HG02571 (cell line): Measurements from ENCODE around the gene GPA33.

Experiments
- ATAC-seq: cut with Tn5 transposase; IDR thresholded peaks from one replicate; pipeline ENCODE4 v1.9.1; 2021; ENCODE audit warnings: mild to moderate bottlenecking, moderate library complexity; ENCODE audit not compliant: unreplicated experiment

The GPA33 gene

DNA sequence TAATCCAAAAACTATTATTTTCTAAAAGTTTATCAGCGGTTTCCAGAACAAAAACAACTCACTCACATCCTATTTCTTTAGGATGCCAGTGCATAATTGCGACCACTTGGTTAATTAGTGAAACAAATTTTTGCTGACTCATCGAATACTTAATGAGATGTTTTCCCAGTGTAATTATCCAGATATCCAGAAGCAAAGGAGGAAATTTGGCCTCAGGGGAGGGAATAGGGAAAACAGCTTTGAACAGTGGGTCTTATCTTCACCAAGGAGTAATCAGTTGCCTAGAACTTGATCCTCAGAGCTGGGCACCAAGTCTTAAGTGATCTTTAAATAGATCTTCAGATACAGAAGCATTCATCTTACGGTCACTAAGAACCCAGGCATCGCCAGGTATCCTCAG, 28.0 kb upstream of the GPA33 start:
- ATAC-seq = no peak

DNA sequence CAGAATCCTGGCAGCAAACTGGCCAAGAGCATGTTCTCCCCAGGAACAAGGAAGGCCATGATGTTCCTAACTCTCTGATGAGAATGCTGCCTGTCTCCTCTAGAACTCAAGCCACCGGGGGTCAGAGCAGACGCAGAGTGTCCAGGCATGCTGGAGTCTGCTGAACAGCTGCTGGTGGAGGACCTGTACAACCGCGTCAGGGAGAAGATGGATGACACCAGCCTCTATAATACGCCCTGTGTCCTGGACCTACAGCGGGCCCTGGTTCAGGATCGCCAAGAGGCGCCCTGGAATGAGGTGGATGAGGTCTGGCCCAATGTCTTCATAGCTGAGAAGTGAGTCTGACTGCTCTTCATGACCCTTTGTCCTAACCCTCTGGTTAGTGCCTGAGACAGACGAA, 27.0 kb upstream of the GPA33 start:
- ATAC-seq = no peak

DNA sequence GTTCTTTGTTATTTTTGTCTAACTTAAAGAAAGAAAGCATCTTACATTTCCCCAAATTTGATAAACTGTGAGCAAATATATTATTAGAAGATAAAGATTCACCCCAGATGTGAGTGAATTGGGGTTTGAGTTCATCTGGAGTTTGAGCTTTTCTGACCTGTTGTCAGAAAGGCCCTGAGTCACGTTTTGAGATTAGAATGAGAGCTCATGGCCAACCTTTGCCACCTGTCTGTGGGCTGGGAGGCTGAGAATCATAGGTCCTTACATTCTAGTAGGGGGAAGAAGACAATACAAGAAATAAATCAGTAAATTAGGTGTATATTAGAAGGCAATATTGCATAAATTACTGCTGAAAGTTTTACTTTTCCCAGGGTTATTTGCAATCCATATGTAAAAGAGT, 26.0 kb upstream of the GPA33 start:
- ATAC-seq = no peak

DNA sequence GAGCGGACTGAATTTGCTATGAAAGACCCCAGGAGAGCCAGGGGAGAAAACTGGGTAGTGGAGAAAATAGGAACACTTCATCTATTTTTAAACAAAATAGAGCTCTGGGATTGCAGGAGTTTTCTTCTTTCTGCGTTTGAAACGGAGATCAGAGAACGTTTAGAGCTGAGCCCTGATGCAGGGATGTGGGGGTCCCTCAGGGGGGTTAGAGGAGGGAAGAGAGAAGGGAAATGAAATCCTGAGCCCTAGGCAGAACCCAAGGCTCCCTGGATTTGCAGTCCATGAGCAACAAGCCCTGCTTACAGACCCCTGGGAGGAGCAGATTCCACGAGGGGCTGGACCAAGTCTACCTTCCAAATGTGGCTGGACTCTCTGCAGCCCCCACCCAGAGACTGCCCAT, 25.5 kb upstream of the GPA33 start:
- ATAC-seq = no peak

DNA sequence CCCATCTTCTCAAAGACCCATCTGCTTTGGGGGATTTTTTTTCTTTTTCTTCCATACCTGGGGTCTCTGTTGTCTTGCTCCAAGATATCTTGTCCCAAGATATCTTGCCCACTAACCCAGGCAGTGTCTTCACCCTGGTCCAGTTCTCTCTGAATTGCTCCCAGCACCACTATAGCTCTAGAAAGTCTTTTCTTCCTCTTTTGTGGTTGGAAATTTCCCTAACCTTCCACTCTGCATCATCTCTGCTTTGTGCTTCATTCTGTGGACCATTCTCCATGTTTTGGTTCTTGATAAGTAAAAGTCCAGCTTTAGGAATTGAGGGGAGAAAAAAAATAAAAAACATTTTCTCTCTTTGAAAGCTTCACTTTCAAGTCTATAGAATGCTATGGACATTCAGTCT, 24.5 kb upstream of the GPA33 start:
- ATAC-seq = no peak

DNA sequence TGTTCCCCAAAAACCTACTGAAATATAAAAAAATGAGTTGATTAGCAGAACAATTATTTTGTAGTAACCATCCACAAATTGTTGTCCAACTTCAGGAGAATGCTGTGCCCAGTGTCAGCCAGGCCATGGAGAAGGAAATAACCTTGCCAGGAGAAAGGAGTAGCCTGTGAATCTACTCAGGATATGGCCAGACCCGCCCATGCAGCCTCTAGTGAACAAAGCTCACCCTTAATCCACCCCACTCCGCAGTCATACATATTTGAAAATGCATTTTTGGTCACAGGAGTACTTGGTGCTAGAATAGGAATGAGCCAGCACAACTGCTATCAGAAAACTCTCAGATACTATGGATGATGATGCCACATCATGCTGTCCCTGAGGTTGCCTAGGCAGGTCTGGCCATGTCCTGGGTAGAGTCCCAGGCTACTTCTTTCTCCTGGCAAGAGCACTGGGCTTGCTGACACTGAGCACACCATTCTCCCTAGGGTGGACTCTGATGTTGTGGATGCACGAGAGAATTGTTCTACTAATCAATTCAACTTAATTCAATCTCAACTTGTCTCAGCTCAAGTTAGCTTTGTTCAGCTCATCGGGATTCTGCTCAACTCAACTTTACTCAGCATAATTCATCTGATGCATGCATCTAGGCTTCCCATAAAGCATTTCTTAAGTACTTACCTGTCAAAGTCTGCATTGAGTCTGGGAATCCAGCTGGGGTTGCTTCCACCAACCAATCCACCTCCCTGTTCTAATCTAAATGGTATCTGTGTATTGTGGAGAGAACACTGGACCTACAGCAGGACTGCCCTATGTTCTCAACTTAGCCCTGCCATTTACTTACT, 21.9 kb upstream of the GPA33 start:
- ATAC-seq = no peak

DNA sequence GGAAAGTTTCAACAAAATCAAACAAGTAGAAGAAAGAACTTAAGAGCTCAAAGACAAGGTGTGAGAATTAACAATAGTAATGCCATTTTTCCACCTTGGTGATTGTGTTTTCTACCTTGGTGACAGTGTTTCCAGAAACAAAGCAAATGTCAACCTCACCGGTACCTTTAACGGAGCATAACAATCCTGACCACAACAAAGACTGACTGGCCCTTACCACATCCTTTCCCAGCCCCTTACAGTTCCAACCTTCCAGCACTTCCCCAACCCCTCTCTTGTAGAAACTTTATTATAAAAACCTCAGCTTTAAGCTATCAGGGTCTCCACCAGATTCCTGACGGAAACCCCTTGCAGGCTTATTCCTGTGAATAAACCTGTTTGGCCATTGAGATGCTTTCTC, 20.4 kb upstream of the GPA33 start:
- no peak for ATAC-seq

DNA sequence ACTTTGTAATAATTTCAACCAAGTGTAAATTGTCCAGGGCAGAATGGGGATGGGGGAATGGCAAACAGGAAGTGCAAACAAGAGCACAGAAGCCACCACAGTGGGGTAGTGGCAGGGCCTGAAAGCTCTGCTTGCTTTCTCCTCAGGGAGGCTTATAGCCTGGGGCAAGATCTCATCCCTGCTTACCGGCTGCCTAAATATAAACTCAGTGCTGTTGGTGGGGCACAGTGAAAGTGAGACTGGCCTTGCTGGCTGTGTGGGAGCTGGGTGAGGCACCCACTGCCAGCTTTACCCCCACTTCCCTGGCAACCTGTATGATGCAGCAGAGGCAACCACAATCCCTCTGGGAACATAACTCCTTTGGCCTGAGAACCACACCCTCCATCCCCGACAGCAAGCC, 18.9 kb upstream of the GPA33 start:
- no peak for ATAC-seq

DNA sequence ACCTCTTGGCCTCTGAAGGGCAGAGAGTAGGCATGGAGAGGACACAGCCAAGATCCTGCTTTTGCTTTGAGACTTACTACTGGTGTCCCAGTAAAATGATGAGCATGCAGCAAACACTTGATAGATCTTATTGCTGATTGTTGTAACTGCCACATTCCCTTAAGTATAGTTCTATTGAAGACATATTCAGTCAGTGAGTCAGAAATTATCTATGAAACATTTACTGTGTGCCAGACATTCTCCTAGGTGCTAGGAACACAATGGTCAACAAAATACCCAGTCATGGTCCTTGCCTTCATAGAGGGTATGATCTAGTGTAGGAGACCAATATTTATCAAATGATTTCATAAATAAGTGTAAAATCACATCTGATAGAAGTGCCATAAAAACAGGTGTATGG, 17.3 kb upstream of the GPA33 start:
- no peak for ATAC-seq

DNA sequence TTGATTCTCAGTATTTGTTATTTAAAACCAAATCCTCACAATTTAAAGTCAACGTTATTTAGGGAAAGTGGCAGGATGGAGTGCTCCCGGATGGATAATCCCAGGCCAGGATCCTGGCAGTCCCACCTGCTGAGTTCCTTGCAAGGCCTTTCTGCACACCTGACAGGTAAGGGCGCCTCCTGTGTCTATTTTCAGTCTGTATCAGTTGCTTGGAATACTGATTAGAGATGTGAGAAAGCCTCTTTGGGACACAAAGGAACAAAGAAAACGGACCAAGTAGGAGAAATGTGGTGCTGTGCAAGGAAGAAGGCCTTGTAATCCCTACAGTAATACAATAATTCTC, 15.9 kb upstream of the GPA33 start:
- no peak for ATAC-seq

DNA sequence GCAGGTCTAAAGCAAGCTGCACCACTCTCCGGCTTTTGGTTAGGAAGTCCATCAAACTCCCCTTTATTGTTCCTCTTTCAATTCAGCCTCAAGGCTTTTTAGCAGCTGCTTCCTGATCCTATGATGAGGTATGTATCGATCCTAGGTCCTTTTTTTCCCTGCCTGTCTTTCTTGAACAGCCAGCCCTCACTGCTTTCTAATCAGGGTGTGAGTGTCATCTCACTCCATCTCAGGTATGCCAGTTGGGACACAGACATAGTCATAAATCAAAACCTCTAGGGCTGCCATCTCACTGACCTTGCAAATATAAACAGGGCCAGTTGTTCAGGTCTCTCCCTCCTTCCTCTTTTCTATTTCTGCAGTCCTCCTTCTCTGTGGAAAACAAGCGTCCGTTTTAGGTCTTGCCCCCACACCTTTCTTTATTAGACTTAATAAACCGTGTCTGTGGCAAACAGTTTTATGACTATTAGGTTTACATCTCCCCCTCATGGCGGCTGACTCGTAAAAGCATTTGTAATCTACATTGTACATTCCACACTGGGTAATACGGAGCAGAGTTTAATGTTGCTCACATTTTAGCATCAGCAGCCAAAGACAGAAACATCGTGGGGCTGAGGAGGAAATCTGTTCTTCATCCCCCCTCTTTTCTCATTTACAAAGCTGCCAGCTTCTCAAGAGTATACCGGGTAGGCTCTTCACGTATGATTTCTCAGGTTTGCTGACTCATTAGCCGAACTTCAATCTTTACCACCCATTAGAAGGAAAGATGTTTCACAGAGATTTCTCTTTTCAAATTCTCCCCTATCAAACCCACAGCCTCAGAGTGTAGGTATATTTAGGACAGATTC, 15.3 kb upstream of the GPA33 start:
- no peak for ATAC-seq

DNA sequence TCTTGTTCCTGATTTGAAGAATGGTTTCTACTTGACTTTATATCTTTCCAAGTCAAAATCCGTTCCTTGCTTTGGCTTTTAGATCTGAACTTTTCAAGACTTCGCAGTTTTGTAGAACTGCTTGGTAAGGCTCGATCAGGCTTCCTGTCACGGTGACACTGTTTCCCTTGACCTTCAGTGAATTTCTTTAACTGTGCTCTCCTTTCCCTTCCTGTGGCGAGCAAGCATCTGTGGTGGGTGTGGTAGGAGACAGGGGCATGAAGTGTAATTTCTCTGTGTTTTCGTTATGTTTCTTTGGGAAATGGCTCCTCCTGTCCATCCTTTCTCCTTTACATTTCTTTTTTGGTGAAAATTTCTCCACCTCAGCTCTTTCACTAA, 14.1 kb upstream of the GPA33 start:
- no peak for ATAC-seq

DNA sequence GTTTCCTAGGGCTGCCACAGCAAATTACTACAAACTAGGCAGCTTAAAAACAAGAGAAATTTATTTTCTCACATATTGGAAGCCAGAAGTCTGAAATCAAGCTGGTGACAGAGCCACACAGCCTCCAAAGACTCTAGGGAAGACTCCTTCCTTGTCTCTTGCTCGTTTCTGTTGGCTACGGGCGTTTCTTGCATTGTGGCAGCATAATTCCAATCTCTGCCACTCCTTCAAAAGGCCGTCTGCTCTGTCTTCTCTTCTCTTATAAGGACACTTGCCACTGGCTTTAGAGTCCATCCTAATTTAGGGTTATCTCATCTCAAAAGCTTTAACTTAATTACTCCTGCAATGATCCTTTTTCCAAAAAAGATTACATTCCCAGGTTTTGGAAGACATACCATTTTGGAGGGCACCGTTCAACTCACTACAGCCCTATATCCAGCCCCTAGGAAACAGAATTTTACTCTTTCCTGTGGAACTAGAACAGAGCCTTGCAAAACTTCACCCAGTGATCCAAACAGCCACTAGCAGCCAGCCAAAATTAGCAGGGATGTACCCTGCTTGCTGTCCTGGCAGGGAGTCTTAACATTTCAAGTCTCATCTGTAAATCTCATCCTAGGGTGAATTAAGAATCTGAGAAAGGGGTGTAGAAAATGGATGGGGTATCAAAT, 12.9 kb upstream of the GPA33 start:
- no peak for ATAC-seq

DNA sequence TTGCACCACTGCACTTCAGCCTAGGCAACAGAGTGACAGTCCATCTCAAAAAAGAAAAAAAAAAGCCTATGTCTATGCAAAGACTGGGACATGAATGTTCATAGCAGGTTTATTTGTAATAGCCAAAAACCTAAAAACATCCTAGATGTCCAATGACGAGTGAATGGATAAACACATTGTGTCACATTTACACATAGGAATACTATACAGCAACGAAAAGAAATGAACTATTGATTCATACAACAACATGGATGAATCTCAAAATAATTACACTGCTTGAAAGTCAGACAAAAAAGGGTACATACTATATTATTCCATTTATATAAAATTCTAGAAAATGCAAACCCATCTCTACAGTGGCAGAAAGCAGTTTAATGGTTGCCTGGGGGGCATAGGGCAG, 11.6 kb upstream of the GPA33 start:
- ATAC-seq = no peak

DNA sequence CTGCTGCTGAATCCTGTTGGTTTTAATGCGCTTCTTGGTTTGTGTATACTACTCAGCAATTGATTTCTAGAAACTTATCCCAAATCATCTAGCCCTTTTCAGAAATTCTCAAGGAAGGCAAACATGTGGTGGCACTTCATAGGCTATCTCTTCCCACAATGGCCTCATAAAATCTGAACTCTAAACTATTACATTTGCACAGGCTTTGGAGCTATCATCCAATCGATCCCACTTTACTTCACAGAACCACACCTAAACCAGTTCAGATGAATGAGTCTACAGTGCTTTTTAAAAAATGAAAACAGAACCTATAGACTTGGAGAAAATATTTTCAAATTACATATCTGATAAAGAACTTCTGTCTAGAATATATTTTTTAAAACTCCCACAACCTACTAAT, 10.6 kb upstream of the GPA33 start:
- no peak for ATAC-seq

DNA sequence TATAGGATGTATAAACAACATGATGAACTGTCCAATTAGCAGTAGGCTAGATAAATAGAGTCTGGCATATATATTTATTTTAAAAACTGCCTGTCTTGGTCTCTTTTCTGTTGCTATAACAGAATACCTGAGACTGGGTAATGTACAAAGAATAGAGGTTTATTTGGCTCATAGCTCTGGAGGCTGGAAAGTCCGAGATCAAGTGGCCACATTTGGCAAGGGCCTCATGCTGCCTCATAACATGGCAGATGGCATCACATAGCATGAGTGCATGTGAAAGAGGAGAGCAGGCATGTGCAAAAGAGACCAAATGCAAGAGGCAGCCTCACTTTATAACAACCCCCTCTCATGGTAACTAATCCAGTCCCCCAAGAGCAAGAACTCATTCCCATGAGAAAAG, 9.7 kb upstream of the GPA33 start:
- ATAC-seq = no peak

DNA sequence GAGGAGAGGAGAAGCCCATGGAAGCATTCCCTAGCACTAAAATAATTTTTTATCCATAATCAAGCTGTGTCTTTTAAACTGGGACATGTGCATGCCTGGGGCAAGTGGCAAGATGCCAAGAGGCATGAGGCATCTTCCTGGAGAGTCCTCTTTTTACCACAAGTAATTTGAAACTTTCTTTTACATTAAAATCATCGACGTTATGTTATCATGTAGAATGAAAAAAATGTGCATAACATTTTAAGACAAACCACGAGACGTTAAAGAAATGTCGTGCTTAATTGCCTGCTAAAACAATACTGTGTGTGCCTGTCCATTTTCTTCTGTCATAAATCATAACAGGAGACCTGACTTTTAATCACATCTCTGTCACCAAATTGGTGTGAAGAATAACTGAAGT, 5.2 kb upstream of the GPA33 start:
- no peak for ATAC-seq

DNA sequence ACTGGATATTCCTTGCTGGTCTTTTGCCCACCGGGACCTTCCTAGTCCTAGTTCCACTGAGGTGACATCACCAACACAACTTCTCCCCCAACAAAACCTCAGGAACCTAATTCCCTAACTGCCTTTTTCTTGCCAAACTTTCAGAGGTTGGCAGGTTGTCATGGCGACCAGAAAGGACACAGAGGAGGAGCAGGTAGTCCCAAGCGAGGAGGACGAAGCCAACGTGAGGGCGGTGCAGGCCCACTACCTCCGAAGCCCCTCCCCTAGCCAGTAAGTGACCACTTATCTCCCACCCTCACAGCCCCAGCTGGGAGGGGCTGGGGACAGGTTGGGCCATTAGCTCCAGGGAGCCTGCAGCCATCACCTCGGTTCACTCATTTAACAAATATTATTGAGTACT, 4.5 kb upstream of the GPA33 start:
- ATAC-seq = no peak

DNA sequence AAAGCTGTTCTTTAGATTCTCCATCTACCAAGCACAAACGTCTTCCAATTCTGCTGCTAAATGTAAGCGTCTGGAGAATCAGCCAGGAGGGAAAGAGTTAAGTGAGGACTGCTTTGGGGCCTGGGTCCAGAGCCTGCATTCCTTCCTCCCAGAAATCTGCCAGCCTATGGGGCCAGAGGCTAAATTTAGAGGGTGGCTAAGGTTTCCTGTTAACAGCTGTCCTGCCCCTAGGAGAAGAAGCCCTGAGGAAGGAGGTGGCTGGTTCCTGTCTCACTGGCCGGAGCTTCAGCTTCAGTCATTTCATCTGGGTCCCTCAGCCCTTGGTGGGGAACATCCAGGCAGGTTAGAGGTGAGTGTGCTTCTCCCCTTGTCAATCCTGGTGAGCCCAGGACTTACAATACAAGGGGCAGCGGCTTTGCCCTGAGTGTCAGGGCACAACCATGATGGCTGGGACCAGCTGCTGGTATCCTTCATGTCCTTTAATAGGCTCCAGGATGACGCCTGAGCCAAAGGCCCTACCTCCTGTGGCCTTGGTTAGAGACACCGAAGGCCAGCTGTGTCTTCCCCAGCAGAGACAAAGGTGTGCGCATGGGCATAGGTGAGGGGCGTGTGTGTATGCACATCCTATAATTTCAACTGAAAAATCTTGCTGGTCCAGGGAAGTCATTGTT, 3.8 kb upstream of the GPA33 start, which contains the start of gene STYXL2:
TSS of gene STYXL2 (plus strand) at position 230 of the 671 bp plus-strand sequence. CDS start 775 bp downstream, outside the sequence.
- ATAC-seq = no peak

DNA sequence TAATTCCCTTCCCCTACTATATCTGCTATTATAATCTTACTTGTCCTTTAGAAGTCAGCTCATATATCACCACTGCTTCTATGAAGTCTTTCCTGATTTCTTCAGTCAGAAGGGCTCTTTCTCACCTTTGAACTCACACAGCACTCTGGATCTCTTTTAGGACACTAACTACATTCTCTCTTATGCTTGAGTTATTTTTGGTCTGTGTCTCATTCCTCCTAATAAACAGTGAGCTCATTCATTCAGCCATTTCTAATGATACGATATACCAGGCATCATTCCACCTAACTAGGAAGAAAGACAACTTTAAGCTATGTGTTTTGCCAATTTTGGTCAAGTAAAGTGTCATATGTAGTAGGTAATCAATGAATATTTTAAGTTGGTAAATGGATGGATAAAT, 2.5 kb upstream of the GPA33 start:
- no peak for ATAC-seq

DNA sequence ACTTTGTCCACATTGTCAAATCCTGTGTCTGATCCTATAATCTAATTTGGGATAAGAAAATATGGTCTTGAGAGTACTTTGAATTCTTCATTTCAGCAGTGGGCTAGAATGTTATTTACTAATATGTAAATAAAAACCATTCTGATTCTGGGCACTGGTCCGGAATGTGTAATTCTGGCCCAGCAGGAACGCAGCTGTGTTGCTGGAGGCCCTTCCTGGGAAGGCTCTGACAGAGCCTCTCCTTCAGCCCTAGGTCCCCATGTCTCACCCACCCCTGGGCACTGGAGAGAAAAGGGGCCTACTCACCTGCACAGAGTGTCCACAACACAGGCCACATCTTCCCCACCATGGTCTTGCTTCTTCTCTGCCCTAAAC, 251 bp downstream of the GPA33 start:
- no peak for ATAC-seq
